ENCODE data around the gene IQCK. TPM values are rescaled to one million over a fixed set of nuclear protein-coding genes. Genes with fewer than 3 reads are reported as not detected.

Gene IQCK
- total and polyA plus RNA-seq, 2 donors (not counting 1 experiment from before 2014, with no cell fraction given) = 4.6 to 9.9 TPM

DNA sequence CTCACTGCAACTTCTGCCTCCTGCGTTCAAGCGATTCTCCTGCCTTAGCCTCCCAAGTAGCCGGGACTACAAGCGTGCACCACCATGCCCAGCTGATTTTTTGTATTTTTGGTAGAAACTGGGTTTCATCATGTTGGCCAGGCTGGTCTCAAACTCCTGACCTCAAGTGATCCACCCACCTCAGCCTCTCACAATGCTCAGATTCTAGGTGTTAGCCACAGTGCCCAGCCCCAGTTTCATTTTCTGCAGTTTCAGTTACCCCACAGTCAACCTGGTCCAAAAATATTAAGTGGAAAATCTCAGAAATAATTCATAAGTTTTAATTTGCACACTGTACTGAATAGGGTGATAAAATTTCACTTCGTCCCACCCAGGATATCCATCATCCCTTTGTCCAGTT lies 28.7 kb upstream of the IQCK start:
- no peak overlapping the region for H2AFZ ChIP-seq (ENCODE audit: low read length)
- no peaks in the 10 kb centered on the region for H3K4me1 ChIP-seq (ENCODE audit: control insufficient read depth, extremely low read depth, insufficient read depth, low read length)
- H3K9ac ChIP-seq (ENCODE audit: insufficient read depth, low read length) = no peak overlapping the region
- DNase-seq (ENCODE audit: low read depth in 2 of 2) = no peak
- H3K27ac ChIP-seq (ENCODE audit: insufficient read depth, low read length) = no peak overlapping the region
- no peak overlapping the region for H3K4me2 ChIP-seq (ENCODE audit: extremely low read depth, insufficient read depth, low read length)
- H3K27me3 ChIP-seq (ENCODE audit: control insufficient read depth, insufficient read depth, low read length) = no peaks in the 10 kb centered on the region
- H3K4me3 ChIP-seq (replicated peaks in 1 of 4; ENCODE audit: control extremely low read depth in 1 of 4, insufficient read depth in 1 of 4, low read depth in 3 of 4, low read length in 4 of 4) = no peak overlapping the region
- no peaks in the 10 kb centered on the region for H4K20me1 ChIP-seq (ENCODE audit: control insufficient read depth, extremely low read depth, insufficient read depth, low read length)
- H3K79me2 ChIP-seq (ENCODE audit: control insufficient read depth, insufficient read depth, low read length) = no peaks in the 10 kb centered on the region
- TF ChIP-seq, protein P1, sequence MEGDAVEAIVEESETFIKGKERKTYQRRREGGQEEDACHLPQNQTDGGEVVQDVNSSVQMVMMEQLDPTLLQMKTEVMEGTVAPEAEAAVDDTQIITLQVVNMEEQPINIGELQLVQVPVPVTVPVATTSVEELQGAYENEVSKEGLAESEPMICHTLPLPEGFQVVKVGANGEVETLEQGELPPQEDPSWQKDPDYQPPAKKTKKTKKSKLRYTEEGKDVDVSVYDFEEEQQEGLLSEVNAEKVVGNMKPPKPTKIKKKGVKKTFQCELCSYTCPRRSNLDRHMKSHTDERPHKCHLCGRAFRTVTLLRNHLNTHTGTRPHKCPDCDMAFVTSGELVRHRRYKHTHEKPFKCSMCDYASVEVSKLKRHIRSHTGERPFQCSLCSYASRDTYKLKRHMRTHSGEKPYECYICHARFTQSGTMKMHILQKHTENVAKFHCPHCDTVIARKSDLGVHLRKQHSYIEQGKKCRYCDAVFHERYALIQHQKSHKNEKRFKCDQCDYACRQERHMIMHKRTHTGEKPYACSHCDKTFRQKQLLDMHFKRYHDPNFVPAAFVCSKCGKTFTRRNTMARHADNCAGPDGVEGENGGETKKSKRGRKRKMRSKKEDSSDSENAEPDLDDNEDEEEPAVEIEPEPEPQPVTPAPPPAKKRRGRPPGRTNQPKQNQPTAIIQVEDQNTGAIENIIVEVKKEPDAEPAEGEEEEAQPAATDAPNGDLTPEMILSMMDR (conservative IDR thresholded peaks at IDR 0.05 in 1 of 2, IDR thresholded peaks at IDR 0.05 in 1 of 2; ENCODE audit: low read depth in 1 of 2, low read length in 2 of 2) = no peak
- TF ChIP-seq EZH2 (IDR thresholded peaks at IDR 0.05; ENCODE audit: low read length, missing control alignments) = no peak
- no peaks in the 10 kb centered on the region for H3K9me3 ChIP-seq (ENCODE audit: control insufficient read depth, insufficient read depth, low read depth, low read length)
- peaks cover 12% of the 10 kb centered on the region for H3K36me3 ChIP-seq (ENCODE audit: control insufficient read depth, insufficient read depth, low read length)

DNA sequence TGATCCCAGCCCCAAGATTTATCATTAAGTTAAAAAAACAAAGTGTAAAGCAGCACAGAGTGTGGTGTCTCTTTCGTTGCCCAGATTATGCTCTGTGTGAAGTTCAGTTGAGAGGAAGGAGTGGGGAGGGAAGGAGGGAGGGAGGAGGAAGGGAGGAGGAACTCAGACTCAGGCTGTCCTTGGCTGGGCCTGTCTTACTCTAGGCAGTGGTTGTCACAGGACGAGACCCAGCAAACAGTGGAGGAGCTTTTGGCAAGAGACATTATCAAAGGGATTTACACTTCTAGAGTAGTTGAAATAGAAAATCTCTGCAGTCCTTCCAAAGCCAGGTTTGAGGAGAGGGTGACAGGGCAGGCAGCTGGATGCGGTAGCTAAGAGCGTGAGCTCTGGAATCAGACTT lies 27.9 kb upstream of the IQCK start:
- no peaks in the 10 kb centered on the region for H3K4me1 ChIP-seq (ENCODE audit: control insufficient read depth, extremely low read depth, insufficient read depth, low read length)
- H4K20me1 ChIP-seq (ENCODE audit: control insufficient read depth, extremely low read depth, insufficient read depth, low read length) = no peaks in the 10 kb centered on the region
- H2AFZ ChIP-seq (ENCODE audit: low read length) = no peak overlapping the region
- DNase-seq (ENCODE audit: low read depth in 2 of 2) = no peak
- no peak overlapping the region for H3K4me2 ChIP-seq (ENCODE audit: extremely low read depth, insufficient read depth, low read length)
- no peak for TF ChIP-seq EZH2 (IDR thresholded peaks at IDR 0.05; ENCODE audit: low read length, missing control alignments)
- H3K9me3 ChIP-seq (ENCODE audit: control insufficient read depth, insufficient read depth, low read depth, low read length) = no peaks in the 10 kb centered on the region
- H3K27ac ChIP-seq (ENCODE audit: insufficient read depth, low read length) = no peak overlapping the region
- H3K27me3 ChIP-seq (ENCODE audit: control insufficient read depth, insufficient read depth, low read length) = no peaks in the 10 kb centered on the region
- H3K9ac ChIP-seq (ENCODE audit: insufficient read depth, low read length) = no peak overlapping the region
- peaks cover 9% of the 10 kb centered on the region for H3K36me3 ChIP-seq (ENCODE audit: control insufficient read depth, insufficient read depth, low read length)
- no peaks in the 10 kb centered on the region for H3K79me2 ChIP-seq (ENCODE audit: control insufficient read depth, insufficient read depth, low read length)
- no peak overlapping the region for H3K4me3 ChIP-seq (replicated peaks in 1 of 4; ENCODE audit: control extremely low read depth in 1 of 4, insufficient read depth in 1 of 4, low read depth in 3 of 4, low read length in 4 of 4)

DNA sequence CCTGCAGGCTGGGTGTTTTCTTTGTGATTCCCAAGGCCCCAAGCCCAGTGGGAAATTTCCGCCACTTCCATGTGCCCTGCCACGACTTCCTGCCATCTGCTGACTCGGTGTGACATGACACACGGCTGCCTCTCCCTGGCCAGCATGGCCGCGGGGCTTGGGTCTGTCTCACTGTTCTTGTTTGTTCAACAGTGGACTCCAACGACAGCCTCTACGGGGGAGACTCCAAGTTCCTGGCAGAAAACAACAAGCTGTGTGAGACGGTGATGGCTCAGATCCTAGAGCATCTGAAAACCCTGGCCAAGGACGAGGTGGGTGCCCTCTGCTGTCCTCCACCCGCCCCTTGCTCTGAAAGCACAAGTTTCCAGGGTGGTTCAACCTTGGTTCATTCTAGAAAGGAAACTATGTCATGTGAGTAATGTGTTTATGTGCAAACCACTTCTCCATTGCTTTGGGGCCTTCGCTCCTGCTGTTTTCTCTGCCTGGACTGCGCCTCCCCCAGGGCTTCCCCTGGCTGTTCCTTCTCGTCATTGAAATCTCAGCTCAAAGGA lies 26.8 kb upstream of the IQCK start:
- H3K79me2 ChIP-seq (ENCODE audit: control insufficient read depth, insufficient read depth, low read length) = no peaks in the 10 kb centered on the region
- TF ChIP-seq, protein P1 (conservative IDR thresholded peaks at IDR 0.05 in 1 of 2, IDR thresholded peaks at IDR 0.05 in 1 of 2; ENCODE audit: low read depth in 1 of 2, low read length in 2 of 2) = no peak
- TF ChIP-seq EZH2 (IDR thresholded peaks at IDR 0.05; ENCODE audit: low read length, missing control alignments) = no peak
- H2AFZ ChIP-seq (ENCODE audit: low read length) = no peak overlapping the region
- no peak overlapping the region for H3K27ac ChIP-seq (ENCODE audit: insufficient read depth, low read length)
- H3K4me1 ChIP-seq (ENCODE audit: control insufficient read depth, extremely low read depth, insufficient read depth, low read length) = peaks cover 2% of the 10 kb centered on the region
- no peak overlapping the region for H3K4me2 ChIP-seq (ENCODE audit: extremely low read depth, insufficient read depth, low read length)
- no peak overlapping the region for H3K4me3 ChIP-seq (replicated peaks in 1 of 4; ENCODE audit: control extremely low read depth in 1 of 4, insufficient read depth in 1 of 4, low read depth in 3 of 4, low read length in 4 of 4)
- H3K9ac ChIP-seq (ENCODE audit: insufficient read depth, low read length) = no peak overlapping the region
- H3K9me3 ChIP-seq (ENCODE audit: control insufficient read depth, insufficient read depth, low read depth, low read length) = no peaks in the 10 kb centered on the region
- no peak for DNase-seq (ENCODE audit: low read depth in 2 of 2)
- H4K20me1 ChIP-seq (ENCODE audit: control insufficient read depth, extremely low read depth, insufficient read depth, low read length) = no peaks in the 10 kb centered on the region
- H3K36me3 ChIP-seq (ENCODE audit: control insufficient read depth, insufficient read depth, low read length) = peaks cover 9% of the 10 kb centered on the region
- no peaks in the 10 kb centered on the region for H3K27me3 ChIP-seq (ENCODE audit: control insufficient read depth, insufficient read depth, low read length)

Measured in fibroblast of lung (primary cell).